HPDE6-E6E7 (cell line): ENCODE measurements around the gene MGAT3.
A peak's percentile ranks its signal among the peaks of the same experiment; 100 is the strongest.

Source experiments
- DNase-seq: peaks from one replicate; pipeline ENCODE4 v3.0.0; 2011; ENCODE audit warnings: missing footprints; ENCODE audit errors: extremely low spot score

MGAT3 gene

DNA sequence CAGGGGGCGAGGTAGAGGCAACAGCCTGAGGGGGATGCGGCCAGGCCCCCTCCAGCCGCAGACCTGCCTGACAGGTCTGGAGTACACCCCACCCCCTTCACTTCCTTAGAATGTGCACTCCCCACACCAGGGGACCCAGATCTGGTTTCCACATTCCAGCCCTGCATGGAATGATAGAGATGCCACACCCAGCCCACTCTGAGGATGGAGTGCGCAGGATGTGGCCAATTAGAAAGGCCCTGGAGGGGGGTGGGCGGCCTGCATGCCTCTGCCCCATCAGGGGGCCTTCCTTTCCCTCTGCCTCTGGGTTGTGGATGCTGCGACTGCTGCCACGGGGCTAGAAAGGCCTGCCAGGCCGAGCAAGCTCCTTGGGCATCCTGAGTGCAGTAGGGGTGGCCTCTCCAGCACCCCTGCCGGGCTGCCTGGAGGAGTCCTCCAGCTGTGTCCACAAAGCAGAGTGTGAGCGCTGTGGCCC lies 28.2 kb upstream of the MGAT3 start:
- no peak for DNase-seq

DNA sequence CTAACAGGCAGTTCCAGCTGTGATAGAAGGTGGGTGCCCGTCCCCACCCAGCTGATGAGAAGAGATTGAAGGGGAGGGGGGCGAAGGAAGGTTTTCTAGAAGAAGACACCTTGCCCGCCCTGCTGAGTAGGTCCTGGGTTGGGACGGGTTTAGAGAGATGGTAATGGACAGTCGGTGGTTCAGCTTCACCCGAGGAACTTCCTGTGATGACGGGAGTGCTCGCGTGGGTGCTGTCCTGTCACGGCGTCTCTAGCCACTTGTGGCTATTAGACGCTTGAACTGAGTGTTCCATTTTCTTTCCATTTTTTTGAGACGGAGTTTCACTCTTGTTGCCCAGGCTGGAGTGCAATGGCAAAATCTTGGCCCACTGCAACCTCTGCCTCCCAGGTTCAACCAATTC lies 27.6 kb upstream of the MGAT3 start:
- no peak for DNase-seq

- DNase-seq, result no peak
Measured at GRCh38 chr22:39429916-39430575, 26.8 kb upstream of the MGAT3 start.

- DNase-seq, result no peak
Measured at GRCh38 chr22:39430576-39431150, 26.1 kb upstream of the MGAT3 start.

DNA sequence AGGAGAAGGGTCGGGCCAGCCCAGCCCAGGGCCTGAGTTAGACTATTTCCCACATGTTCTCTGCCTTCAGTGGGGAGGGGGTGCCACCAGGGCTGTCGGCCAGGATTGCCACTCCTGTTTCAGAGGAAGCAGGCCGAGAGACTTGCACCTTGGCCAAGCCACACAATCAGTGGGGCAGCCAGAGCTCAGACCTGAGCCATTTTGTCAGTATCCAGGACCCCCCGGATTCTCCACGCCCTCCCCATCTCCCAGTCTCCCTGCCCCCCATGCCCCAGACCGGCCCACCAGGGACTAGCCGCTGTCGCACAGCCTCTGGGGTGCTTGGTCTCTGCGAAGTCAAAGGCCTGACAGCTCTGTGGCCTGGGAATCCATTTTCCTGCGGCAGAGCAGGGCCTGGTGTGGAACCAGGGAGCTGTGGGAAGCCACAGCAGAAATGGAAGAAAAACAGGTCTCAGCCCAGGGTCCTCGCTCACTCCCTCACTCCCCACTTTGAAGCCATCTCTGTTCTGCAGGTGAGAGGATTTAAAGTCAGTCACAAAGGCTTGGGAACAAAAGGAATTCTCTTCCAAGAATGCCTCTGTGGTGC lies 25.5 kb upstream of the MGAT3 start:
- no peak for DNase-seq

- no peak for DNase-seq
Measured at GRCh38 chr22:39431821-39432251, 25.0 kb upstream of the MGAT3 start.

- no peak for DNase-seq
Measured at GRCh38 chr22:39432361-39432811, 24.4 kb upstream of the MGAT3 start.

DNA sequence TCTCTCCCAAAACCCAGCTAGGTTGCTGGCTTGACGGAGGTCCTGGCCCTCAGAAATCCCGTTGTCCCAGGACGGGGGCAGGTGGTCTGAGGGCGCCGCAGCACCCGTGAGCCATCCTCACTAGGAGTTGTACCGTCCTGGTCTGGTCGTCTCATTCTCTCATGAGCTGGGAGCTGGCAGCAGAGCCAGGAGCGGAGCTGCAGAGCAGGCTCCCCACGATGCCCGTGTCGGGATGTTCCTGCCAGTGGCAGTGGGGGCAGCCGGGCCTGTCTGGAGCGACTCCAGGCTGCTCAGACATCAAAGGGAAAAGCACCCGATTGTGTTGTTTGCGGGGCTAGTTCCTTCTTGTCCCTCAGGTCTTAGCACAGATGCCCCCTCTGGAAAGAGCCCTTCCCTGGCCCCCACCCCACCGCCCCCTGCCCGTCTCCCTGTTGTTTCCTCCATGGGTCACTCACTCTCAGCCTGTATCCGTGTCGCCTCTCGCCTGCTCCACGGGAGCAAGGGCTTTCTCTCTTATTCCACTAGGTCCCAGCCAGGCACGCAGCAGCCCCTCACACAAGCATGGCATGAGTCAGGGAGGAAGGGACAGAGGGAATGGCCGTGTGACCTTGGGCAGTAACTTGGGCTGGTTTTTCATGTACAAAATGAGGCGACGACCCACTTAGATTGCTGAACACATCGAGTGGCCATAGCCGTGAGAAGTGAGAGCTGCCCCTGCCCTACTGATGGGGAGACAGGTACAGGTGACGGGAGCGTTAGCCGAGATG lies 23.2 kb upstream of the MGAT3 start:
- no peak for DNase-seq

- no peak for DNase-seq
Measured at GRCh38 chr22:39434243-39434653, 22.6 kb upstream of the MGAT3 start.

GRCh38 chr22:39434721-39435120 lies 22.1 kb upstream of the MGAT3 start:
- no peak for DNase-seq

DNA sequence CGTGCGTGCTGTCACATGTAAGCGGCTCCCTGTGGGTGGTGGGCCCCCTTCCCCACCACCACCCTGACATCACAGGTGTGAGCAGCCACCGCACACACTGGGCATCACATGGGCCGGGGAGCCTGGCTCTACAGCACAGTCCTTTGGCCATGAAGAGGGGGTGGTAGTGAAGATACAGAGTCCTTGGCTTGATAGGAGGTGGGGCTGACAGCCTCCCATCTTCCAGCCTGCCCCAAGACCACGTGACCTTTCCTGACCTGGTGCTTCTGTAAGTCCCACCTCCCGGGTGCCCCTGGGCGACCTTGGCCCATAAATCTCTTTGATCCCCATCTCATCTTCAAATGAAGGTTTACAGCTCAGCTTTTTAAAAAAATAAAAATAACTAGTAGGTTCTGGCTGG lies 21.2 kb upstream of the MGAT3 start:
- DNase-seq, result no peak

DNA sequence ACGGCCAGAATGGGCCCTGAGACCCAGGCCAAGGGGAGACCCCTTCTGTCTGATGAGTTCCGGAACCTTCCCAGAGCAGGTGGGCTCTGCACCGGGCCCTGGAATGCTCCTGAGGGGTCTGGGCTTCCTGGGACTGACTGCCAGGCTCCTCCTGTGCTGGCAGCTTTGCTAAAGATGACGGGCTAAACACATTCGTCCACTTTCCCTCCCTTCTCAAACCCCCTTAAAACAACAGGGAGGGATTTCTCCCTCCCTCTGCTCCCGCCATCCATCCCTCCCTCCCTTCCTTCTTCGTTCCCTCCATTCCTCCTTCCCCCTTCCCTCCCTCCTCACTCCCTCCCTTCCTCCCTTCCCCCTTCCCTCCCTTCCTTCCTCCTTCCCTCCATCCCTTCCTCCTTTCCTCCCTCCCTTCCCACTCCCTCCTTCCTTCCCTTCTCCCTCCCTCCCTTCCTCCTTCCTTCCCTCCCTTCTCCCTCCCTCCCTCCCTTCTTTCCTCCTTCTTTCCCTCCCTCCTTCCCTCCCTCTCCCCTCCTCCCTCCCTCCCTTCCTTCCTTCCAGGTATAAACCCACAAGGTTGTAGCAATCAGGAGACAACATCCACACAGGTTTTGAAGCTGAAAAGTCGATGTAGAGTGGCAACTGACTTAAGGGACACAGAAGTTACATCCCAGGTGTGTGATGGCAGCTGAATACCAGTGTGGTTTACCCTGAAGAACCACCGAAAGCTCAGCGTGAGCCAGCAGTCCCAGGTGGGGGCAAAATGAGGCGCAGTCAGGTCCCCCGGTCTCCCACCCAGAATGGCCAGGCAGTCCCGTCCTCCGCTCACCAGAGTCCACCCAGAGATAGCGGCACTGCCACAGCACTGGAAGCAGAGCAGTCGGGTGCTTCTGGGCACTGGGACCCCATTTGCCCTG lies 18.8 kb upstream of the MGAT3 start:
- DNase-seq, result no peak

DNA sequence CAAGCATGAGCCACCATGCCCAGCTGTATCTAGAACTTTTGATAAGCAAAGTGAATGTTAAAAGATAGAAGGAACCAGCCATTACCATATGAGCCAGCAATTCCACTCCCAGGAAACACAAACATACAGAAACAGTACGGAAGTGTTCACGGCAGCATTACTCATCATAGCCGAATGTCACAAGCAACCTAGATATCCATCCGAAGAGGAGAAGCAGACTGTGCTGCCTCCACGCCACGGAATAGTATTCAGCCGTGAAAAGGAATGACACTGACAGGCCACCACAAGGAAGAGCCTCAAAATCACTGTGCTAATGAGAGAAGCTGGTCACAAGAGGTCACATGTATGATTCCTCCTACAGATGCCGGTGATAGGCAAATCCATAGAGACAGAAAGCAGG lies 17.6 kb upstream of the MGAT3 start:
- DNase-seq, result no peak

DNA sequence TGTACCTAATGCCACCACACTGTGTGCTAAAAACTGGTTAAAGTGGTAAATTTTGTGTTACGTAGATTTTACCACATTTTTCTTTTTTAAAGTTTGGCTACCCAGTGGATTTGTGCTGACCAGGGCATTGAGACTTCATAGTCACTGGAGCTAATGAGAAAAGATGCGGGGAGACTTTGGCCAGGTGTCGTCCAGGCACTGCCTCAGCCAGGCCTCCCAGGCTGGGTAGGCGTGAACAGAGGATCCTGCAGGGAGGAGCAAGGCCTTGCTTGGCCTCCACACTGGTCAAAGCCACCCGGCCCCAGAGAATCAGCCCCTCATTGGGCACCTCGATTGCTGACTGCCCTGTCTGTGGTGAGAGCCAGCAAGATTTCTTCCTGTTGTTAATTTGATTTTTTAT lies 13.4 kb upstream of the MGAT3 start:
- no peak for DNase-seq

GRCh38 chr22:39444247-39444800 lies 12.5 kb upstream of the MGAT3 start:
- DNase-seq, result no peak

DNA sequence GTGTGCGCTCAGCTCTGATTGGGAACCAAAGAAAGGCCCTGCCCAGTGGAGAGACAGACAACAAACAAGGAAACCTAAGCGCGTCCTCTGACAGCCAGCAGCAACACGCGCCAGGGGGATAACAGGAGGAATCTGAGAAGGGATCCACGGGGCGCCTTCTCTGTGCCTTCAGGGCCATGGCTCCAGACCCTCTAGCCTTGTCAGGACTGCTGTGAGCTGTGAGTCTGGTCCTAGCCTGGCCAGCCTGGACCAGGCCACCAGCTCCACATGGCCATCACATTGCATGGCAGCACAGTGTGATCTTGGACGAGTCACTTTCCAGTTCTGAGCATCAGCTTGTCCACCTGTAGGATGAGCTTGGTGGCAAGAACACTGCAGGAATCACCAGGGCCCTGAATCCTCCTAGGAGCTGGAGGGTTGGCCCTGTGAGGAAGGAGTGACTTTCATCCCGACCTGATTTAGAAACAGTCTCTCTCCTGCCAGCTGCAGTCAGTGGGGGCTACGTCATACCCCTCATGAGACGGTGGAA lies 11.8 kb upstream of the MGAT3 start:
- no peak for DNase-seq

DNA sequence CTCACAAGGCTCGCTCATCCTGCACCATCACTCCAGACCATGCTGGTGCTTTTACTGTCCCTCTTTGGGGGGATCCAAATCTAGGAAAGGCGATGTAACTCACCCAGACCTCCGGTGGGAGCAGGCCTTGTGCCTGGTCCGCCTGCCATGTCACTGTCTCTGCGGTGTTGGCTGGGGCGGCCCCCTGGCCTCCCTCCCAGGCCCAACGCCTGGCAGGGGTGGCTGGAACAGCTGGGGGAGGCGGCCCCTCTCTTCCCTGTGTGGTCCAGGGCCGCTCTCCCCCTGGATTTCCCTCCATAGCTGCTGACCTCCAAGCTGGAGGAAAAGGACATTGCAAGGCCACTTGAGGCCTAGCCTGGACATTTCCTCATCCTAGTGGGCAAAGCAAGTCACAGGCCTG lies 11.1 kb upstream of the MGAT3 start:
- no peak for DNase-seq

DNA sequence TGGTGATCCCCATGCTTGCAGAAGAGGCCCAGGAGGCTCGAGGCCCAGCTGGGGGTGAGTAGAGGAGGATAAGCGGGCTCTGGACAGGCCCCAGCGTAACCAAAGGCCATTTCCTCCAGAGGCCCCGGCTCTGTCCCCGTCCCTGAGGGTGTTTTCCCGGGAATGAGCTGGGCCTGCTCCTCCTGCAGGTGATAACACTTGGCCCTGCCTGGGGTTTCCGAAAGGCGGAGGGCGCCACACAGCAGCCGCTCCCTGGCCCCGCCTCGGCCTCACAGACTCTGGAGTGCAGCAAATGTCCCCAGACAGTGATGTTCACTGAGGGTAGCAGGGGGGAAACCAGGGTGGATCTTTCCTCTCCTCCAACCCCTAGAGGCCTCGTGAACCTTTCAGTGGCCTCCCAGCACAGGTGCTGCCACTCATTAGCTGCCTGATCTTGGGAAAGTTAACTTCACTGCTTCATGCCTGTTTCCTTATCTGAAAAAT lies 10.5 kb upstream of the MGAT3 start:
- no peak for DNase-seq

DNA sequence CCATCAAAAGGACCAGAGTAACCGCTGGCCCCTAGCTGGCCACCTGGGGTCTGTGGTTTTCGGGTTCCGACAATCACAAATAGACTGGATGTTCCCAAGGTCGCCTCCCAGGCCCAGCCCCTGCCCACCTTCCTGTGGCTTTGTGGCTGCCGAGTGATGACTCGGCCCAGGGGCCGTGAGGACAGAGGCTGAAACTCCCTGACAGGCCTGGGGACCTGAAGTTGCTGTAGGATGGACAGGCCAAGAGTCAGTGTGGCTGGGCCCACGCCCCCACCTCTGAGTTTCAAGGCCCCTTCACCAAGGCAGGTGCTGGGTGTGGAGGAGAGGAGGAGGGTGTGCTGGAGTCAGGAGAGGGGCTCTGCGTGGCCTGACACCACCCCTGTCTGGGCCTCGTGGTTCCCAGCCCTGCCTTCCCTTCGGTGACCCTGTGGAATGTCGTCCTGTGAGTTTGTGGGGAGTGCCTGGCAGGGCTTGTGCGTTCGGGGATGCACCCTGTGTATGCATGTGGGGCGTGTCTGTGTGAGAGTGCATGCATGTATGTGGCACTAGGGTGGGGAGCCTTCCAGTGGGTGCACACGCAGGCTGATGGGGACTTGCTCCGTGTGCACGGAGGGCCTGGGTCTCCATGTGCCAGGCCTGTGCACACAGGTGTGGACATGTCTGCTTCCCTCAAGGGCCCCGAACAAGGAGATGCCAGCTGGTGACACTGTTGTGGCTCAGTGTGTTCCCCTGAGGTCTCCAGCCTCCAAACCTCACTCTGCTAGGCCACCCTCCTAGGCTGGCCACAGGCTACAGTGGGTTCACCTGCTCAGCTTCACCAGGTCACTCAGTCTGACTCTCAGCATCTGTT lies 8.4 kb upstream of the MGAT3 start:
- peak; percentile 42 for DNase-seq

- DNase-seq, result no peak
Measured at GRCh38 chr22:39449708-39450107, 7.1 kb upstream of the MGAT3 start.
